ENCODE measurements around the gene ABCA2.

- TF ChIP-seq, protein P1, sequence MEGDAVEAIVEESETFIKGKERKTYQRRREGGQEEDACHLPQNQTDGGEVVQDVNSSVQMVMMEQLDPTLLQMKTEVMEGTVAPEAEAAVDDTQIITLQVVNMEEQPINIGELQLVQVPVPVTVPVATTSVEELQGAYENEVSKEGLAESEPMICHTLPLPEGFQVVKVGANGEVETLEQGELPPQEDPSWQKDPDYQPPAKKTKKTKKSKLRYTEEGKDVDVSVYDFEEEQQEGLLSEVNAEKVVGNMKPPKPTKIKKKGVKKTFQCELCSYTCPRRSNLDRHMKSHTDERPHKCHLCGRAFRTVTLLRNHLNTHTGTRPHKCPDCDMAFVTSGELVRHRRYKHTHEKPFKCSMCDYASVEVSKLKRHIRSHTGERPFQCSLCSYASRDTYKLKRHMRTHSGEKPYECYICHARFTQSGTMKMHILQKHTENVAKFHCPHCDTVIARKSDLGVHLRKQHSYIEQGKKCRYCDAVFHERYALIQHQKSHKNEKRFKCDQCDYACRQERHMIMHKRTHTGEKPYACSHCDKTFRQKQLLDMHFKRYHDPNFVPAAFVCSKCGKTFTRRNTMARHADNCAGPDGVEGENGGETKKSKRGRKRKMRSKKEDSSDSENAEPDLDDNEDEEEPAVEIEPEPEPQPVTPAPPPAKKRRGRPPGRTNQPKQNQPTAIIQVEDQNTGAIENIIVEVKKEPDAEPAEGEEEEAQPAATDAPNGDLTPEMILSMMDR (IDR thresholded peaks at IDR 0.05): no peak
- no peak for TF ChIP-seq POLR2A (IDR thresholded peaks at IDR 0.05)
- no peak for TF ChIP-seq POLR2AphosphoS5 (IDR thresholded peaks at IDR 0.05)
These were observed 32.7 kb downstream of the ABCA2 start for GRCh38 chr9:136995362-136995761.
